Ramos (cell line): ENCODE results near the gene SLC47A2.

Experiments
- in situ Hi-C: fragments of 300-500 bp; cut with MboI; formaldehyde crosslinking; loops from one replicate; pipeline ENCODE4 v1.14.3; 2022; ENCODE audit warnings: low sequenced_read_pairs; ENCODE audit not compliant: unreplicated experiment

Gene SLC47A2

DNA sequence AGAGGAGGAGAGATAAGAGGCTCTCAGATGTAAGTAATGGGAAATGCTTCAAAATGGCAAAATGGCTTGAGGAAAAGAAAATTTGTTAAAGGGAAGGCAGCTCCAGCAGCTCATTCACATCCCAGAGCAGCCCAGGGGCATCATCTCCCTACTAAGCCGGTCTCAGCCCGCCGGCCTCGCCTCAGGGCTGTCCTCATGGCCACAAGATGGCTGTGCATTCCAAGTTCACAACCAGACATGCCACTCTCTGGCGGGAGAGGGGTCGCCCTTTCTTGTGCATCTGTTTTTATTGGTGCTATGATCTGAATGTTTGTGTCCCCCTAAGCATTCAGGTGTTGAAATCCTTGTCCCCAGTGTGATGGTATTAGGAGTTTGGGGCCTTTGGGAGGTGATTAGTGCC is 13.5 kb upstream of the SLC47A2 start:
- in situ Hi-C loops = no loop called here

GRCh38 chr17:19728084-19728495 is 11.7 kb upstream of the SLC47A2 start:
- in situ Hi-C loops = no loop called here

DNA sequence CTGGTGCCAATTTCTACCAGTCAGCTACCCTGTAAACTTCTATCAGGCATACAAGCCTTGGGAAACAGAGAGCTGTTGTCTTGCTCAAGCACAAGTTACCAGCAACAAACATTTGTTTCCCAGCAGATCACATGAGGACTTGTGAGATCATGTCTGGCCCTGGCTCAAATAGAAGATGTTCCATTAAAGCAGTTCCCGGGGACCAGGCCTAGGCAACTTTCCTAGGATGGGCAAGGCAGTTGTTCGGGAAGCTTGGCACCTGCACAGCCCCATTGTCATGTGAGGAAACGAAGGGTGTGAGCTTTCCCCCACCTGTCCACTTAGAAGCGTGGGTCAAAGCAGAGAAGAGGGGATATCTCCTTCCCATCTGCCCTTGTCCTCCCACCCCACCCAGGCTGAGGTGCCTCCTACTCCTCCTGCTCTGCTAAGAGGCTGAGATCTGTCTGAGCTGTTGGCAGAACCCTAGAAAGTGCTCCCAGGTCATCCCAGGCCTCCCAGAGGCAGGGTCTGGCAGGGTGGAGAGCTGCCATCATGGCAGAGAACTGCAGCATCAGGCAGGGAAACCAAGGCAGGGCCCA is 11.2 kb upstream of the SLC47A2 start:
- in situ Hi-C loops = no loop called here

- in situ Hi-C loops = no loop called here
Observed at GRCh38 chr17:19726631-19727376, 10.4 kb upstream of the SLC47A2 start.

DNA sequence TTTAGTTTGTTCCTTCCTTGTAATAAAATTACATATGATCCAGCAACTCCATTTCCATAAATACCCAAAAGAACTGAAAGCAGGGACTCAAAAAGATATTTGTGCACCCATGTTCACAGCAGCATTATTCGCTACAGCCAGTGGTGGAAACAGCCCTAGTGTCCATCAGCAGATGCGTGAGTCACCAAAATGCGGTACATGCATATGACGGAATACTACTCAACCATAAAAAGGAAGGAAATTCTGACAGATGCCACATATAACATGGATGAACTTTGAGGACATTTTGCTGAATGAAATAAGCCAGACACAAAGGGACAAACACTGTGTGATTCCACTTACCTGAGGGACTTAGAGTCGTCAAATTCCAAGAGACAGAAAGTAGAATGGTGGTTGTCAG is 9.1 kb upstream of the SLC47A2 start:
- in situ Hi-C loops = no loop called here

- in situ Hi-C loops = no loop called here
Observed at GRCh38 chr17:19724501-19725420, 8.4 kb upstream of the SLC47A2 start.

GRCh38 chr17:19723964-19724363 is 7.6 kb upstream of the SLC47A2 start:
- in situ Hi-C loops = no loop called here

- in situ Hi-C loops = no loop called here
Observed at GRCh38 chr17:19720631-19721426, 4.4 kb upstream of the SLC47A2 start.

- in situ Hi-C loops = no loop called here
Observed at GRCh38 chr17:19720210-19720475, 3.8 kb upstream of the SLC47A2 start.

DNA sequence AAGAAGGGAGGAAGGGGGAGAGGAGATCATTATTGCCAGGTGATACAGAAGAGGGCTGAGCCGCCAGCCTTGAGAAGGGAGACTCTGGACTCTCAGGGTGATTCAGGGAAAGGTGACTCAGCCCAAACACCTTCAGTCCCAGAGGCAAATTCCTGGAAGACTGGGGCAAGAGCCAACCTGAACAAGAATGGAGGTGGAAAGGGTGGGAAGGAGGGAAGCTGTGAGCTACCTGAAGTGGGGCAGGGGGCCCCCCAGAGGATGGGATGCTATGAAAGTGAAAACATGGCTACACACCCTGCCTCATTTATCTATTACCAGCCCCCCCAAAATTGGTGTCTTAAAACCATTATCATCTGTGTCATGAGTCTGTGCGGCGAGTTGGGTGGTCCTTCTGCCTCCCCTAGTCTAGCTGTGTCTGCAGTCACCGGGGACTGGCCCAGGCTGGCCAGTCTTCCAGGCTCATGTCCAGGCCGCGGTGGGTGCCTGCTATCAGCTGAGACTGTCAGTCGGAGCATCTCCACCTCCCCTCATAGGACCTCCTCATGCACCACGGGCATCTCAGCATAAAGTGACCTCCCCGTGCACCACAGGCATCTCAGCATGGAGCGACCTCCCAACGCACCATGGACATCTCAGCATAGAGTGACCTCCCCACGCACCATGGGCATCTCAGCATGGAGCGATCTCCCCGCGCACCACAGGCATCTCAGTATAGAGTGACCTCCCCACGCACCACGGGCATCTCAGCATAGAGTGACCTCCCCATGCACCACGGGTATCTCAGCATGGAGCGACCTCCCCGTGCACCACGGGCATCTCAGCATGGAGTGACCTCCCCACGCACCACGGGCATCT is 3.2 kb upstream of the SLC47A2 start:
- in situ Hi-C loops = no loop called here

DNA sequence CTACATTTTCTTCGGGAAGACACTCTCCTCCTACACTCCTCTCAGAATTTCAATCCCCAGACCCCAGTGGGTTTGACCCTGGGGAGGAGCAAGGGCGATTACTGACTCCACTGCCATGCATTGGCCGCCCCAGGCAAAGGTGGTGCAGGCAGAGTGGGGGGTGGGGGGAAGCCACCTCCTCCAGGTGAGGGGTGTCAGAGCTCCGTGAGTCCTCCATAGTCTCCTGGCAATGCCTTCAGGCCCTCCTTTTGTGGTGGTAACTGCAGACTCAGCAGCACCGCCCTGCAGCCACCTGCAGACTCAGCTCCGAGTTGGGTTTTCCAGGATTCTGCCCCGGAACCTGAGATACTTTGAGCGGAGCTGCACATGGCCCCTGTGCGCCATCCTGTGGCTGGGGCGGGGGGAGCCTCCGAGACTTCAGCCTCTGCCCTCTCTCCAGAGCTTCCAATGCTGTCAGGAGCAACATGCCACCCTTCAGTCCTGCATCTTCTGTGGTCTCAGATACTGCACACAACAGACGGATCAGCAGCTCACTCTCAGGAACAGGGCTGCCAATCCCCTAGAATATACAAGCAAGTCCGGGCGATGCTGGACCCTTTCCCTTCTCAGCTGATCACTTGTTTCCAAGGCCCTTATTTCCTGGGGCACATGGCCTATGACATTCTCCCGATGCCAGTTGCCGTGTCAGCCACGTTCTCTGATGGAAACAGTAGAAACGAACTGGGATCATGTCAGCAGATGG is 2.4 kb upstream of the SLC47A2 start:
- in situ Hi-C loops = no loop called here

GRCh38 chr17:19718041-19718612 is 1.7 kb upstream of the SLC47A2 start:
- in situ Hi-C loops = no loop called here

GRCh38 chr17:19717411-19717908 is 1.1 kb upstream of the SLC47A2 start:
- in situ Hi-C loops = no loop called here

DNA sequence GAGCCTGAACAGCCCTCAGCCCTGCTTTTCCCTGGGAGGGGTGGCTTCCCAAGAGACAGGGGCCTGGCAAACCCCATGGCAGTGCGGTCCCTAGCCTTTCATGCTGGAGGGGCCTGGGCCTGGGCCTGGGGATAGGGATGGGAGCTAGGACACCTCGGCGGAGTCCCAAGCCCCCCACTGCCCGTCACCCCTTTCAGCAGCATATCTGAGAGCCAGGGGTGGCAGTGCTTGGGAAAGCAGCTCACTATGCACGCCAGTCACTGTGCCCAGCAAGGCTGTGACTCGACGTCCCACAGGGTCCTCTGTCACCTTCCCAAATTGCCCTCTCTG is 612 bp upstream of the SLC47A2 start:
- in situ Hi-C loops = no loop called here

- in situ Hi-C loops = no loop called here
Observed at GRCh38 chr17:19714542-19715411, 1.6 kb downstream of the SLC47A2 start.

DNA sequence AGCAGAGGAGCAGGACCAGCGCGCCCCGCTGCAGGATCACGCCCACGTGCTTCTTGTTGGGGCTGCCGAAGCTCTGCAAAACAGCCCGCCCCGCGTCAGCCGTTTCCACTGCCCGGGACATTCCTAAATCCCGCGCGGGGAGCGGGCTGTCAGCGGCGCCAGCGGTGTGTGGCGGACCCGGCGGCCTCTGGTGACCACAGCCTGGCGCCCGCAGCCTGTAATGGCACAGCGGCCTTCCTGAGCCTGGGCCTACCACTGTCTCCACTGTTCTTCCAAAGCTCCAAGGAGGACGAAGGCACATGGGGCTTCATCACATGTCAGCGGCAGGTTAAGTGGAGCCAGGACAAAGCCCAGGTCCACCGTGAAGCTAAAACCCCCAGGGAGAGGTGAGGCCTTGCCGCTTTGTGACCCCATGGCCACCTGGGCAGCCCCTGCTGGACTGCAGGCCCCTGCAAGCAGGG is 2.5 kb downstream of the SLC47A2 start:
- in situ Hi-C loops = no loop called here

DNA sequence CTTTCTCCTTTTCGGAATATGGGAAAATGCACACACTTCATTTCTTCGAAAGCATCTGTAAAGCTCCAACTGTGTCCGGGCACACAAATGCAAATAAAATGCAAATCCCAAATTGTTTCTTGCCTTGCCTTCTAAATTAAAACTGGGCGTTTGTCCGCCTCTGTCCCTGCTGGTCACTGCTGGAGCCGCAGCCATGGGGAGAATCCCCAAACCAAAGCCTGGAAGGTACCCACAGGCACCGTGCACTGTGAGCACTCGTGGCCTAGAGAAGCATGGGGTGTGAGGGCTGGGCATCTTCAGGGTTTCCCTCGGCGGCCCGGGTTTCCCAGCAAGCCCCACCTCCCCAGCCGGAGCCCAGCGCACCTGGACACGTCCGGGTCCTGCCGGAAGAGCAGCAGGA is 2.9 kb downstream of the SLC47A2 start:
- in situ Hi-C loops = no loop called here
